ENCODE data around the gene PLPPR1.
A peak's percentile ranks its signal among the peaks of the same experiment; 100 is the strongest.

PLPPR1 gene

DNA sequence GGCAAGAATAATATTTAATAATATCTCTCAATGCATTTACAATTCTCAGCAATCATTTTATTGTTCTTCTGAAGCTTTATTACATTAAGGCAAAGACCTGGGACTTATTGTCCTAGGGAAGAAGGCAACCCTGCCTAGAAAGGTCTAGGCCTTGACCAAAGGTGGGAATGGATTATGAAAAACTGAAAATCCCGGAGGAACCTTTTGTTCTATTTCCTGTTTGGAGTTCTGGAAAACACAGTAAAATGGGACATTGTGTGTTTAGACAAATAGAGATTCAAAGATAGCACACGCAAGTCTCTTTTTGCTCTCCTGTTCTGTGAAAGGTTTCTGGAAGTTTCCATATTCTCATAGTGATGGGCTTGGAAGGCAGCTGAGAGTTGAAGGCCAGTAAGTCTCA lies 325.2 kb downstream of the PLPPR1 start:
- TF ChIP-seq, protein P1, sequence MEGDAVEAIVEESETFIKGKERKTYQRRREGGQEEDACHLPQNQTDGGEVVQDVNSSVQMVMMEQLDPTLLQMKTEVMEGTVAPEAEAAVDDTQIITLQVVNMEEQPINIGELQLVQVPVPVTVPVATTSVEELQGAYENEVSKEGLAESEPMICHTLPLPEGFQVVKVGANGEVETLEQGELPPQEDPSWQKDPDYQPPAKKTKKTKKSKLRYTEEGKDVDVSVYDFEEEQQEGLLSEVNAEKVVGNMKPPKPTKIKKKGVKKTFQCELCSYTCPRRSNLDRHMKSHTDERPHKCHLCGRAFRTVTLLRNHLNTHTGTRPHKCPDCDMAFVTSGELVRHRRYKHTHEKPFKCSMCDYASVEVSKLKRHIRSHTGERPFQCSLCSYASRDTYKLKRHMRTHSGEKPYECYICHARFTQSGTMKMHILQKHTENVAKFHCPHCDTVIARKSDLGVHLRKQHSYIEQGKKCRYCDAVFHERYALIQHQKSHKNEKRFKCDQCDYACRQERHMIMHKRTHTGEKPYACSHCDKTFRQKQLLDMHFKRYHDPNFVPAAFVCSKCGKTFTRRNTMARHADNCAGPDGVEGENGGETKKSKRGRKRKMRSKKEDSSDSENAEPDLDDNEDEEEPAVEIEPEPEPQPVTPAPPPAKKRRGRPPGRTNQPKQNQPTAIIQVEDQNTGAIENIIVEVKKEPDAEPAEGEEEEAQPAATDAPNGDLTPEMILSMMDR (IDR thresholded peaks at IDR 0.05), result no peak
- no peak for TF ChIP-seq ZFX (IDR thresholded peaks at IDR 0.05; ENCODE audit: borderline replicate concordance)
- peak overlapping the region; percentile 43 for H3K27ac ChIP-seq

DNA sequence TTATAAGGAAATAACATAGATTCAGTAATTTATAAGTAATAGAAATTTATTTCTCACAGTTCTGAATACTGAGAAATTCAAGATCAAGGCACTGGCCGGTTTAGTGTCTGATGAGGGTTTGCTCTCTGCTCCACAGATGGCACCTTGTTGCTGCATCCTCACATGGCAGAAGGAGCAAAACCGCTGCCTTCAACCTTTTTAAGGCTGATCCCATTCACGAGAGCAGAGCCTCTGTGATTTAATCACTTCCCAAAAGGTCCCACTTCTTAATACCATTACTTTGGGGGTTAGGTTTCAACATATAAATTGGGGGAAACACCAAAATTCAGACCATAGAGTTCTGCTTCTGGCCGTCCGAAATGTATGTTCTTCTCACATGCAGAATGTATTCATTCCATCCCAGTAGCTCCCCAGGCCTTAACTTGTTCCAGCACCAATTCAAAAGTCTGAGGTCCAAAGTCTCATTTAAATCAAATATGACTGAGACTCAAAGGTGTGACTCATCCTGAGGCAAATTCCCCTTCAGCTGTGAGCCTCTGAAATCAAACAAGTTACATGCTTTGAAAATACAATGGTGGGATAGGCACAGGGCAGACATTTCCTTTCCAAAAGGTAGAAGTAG lies 325.7 kb downstream of the PLPPR1 start:
- TF ChIP-seq, protein P1 (IDR thresholded peaks at IDR 0.05), result no peak
- no peak for TF ChIP-seq ZFX (IDR thresholded peaks at IDR 0.05; ENCODE audit: borderline replicate concordance)
- peak overlapping the region; percentile 43 for H3K27ac ChIP-seq

DNA sequence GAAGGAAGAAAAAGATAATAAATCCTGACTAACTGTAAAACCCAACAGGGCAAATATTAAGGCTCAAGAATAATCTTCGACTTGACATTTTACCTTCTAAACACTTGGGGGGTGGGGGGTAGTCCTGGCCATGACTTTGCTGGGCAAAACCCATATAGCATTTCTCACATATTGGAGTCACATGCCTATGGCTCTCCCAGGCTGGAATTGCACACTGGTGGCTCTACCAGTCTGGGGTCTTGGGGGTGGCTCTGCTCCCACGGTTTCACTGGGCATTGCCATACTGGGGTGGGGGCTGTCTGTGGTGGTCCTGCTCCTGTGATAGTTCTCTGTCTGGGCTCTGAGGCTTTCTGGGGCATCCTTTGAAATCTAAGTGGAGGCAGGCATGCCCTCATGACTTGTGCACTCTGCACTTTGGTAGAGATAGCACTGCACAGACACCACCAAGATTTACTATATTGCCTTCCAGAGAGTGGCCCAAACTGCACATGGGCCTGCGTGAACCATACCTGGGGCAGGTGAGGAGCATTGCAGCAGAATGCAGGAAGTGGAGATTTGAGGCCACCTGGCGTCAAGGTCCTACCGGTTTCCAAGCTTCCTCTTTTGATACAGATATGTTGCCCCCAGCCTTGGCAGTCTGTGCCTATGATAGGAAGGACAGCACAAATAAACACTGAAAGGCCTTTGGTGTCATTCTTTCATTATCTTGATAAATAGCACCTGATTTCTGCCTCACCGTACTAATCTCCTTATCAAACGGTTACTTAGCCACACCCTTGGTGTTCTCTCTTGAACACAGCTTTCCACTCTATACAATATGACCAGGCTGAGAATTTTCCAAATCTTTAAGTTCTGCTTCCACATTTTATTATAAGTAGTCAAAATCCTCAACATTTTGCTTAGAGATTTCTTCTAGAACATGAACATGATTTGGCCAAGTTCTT lies 326.5 kb downstream of the PLPPR1 start:
- TF ChIP-seq, protein P1 (IDR thresholded peaks at IDR 0.05), result no peak
- TF ChIP-seq ZFX (IDR thresholded peaks at IDR 0.05; ENCODE audit: borderline replicate concordance), result no peak
- peak overlapping the region; percentile 43; the same call in 1 of the 2 replicates for H3K27ac ChIP-seq

DNA sequence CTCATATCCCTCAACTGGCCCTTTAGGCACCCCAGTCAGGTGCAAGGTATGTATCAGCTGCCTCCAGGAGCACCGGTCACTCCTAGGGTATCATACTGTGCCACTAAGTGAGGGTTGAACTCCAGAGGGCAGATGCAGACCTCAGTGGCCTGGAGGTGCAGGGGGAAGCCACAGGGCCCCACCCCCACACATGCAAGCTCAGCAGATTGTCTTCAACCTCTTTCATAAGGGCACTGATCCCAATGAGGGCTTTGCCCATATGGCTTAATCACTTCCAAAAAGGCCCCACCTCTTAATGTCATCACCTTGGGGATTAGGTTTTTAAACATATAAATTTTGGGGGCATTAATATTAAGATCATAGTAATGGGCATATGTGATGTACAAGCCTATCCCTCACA lies 328.1 kb downstream of the PLPPR1 start:
- no peak for TF ChIP-seq ZFX (IDR thresholded peaks at IDR 0.05; ENCODE audit: borderline replicate concordance)
- TF ChIP-seq, protein P1 (IDR thresholded peaks at IDR 0.05), result no peak
- no peak overlapping the region for H3K27ac ChIP-seq

DNA sequence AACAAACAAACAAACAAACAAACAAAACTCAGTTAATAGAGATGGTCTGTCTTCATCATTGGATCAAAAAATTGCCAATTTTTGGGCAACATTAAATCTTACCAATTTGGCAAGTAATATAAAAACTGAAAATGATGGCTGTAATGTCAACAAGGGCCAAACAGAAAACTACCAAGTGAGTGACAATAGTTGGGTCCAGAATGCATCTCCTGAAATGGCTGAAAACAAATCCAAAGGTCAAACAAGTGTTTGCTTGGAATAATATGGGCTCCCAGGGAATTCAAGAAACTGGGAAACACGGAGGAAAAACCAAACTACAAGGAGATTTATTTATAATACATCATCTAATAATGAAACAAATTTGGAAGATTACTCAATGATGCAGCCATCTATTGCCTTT lies 331.2 kb downstream of the PLPPR1 start:
- no peak overlapping the region for H3K27ac ChIP-seq
- no peak for TF ChIP-seq ZFX (IDR thresholded peaks at IDR 0.05; ENCODE audit: borderline replicate concordance)
- TF ChIP-seq, protein P1 (IDR thresholded peaks at IDR 0.05), result no peak

DNA sequence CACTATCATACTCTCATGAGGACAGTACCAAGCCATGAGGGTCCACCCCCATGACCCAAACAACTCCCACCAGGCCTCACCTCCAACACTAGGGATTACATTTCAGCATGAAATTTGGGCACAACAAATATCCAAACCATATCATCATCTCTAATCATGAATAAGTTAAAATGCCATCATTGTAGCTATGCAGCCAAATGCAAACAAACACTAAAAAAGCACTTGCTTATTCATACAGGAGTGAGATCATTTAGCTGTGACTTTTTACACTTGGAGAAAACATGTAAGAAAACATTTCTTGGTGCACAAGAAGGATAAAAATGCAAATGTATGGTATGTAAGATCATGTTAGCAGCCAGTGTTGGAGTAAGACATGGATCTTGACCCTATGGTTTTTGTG lies 332.1 kb downstream of the PLPPR1 start:
- H3K27ac ChIP-seq, result no peak overlapping the region
- TF ChIP-seq, protein P1 (IDR thresholded peaks at IDR 0.05), result no peak
- no peak for TF ChIP-seq ZFX (IDR thresholded peaks at IDR 0.05; ENCODE audit: borderline replicate concordance)

DNA sequence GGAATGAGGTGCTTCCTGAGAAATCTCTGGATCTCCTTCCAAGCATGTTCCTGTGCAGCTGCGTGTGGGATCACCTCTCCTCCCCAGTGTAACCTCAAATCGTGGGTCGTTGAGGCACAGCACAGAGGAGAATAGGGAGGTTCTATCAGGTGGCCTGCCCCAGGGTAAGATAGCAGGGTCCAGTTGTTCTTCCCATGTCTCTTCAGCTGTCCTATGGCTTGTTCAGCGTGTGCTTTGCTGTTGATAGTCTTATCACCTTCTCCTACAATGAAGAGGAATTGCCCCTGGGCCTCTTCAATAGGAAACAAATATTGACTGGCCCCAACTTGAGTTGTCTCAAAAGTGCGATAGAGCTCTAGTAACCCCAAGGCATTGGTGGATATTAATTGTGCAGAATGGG lies 333.9 kb downstream of the PLPPR1 start:
- no peak for TF ChIP-seq ZFX (IDR thresholded peaks at IDR 0.05; ENCODE audit: borderline replicate concordance)
- TF ChIP-seq, protein P1 (IDR thresholded peaks at IDR 0.05), result no peak
- no peak overlapping the region for H3K27ac ChIP-seq
